Vagina (tissue), 2 donors: ENCODE data around the gene GPR162.

Source experiments
- POLR2A ChIP-seq, 2 donors: fragments of 450-650 bp; IDR thresholded peaks; one replicate each; pipeline ENCODE4 v1.6.1; 2017; ENCODE audit warnings: antibody characterized with exemption in 2 of 2, mild to moderate bottlenecking in 2 of 2, moderate library complexity in 2 of 2
- POLR2AphosphoS5 ChIP-seq, 2 donors: sonication (generic); formaldehyde crosslinking; IDR thresholded peaks; one replicate each; pipeline ENCODE4 v1.9.0; 2017; ENCODE audit warnings: antibody characterized with exemption in 2 of 2, mild to moderate bottlenecking in 2 of 2, low read depth in 1 of 2; ENCODE audit not compliant: insufficient read depth in 1 of 2

- TF ChIP-seq POLR2AphosphoS5 (IDR thresholded peaks at IDR 0.05; ENCODE audit: insufficient read depth in 1 of 2, low read depth in 1 of 2) (no peak), POLR2A (IDR thresholded peaks at IDR 0.05) (no peak)
Measured at GRCh38 chr12:6853626-6854025, 32.0 kb downstream of the GPR162 start.
